ENCODE results near the gene NIPAL3.

DNA sequence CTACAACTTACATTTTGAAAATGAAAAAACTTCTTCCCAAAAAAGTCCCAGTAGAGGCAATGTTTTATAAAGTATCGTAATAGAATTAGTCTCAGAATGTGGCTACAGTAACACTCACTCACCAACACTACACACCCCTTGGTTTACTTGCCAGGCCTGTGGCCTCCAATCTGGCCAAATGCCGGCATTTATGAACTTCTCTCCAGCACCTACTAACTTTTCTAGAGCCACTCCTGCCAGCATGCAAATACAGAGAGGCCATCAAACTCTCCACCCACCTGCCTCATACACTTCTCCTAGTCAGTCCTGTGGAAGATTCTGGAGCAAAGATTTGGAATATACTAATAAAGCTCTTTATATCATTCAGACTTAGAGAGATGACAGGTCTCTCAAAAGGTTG is 34.3 kb upstream of the NIPAL3 start:
- TF ChIP-seq, protein P1, sequence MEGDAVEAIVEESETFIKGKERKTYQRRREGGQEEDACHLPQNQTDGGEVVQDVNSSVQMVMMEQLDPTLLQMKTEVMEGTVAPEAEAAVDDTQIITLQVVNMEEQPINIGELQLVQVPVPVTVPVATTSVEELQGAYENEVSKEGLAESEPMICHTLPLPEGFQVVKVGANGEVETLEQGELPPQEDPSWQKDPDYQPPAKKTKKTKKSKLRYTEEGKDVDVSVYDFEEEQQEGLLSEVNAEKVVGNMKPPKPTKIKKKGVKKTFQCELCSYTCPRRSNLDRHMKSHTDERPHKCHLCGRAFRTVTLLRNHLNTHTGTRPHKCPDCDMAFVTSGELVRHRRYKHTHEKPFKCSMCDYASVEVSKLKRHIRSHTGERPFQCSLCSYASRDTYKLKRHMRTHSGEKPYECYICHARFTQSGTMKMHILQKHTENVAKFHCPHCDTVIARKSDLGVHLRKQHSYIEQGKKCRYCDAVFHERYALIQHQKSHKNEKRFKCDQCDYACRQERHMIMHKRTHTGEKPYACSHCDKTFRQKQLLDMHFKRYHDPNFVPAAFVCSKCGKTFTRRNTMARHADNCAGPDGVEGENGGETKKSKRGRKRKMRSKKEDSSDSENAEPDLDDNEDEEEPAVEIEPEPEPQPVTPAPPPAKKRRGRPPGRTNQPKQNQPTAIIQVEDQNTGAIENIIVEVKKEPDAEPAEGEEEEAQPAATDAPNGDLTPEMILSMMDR (IDR thresholded peaks at IDR 0.05; ENCODE audit: extremely low read depth in 1 of 2, insufficient read depth in 1 of 2, low read depth in 1 of 2, low read length in 2 of 2): no peak
- TF ChIP-seq POLR2A (IDR thresholded peaks at IDR 0.05; ENCODE audit: low read depth, low read length) (no peak), EZH2 (IDR thresholded peaks at IDR 0.05; ENCODE audit: borderline replicate concordance, low read depth, low read length, severe bottlenecking) (no peak), JUN (IDR thresholded peaks at IDR 0.05; ENCODE audit: borderline replicate concordance, insufficient read depth, insufficient read length, low read depth) (no peak), MYC (IDR thresholded peaks at IDR 0.05; ENCODE audit: low read depth, low read length) (no peak), POLR2AphosphoS5 (IDR thresholded peaks at IDR 0.05; ENCODE audit: insufficient read depth, low read depth, low read length) (no peak)
- TF ChIP-seq, protein P2, sequence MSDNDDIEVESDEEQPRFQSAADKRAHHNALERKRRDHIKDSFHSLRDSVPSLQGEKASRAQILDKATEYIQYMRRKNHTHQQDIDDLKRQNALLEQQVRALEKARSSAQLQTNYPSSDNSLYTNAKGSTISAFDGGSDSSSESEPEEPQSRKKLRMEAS (IDR thresholded peaks at IDR 0.05; ENCODE audit: insufficient read depth, insufficient read length): no peak
